GM19452 (cell line): ENCODE results near the gene NDUFB4.
A peak's percentile ranks its signal among the peaks of the same experiment; 100 is the strongest.
"Not testable (repeated sequence)": the region's sequence is repeated elsewhere in the genome, so short reads cannot be mapped to it uniquely, and the experiment has no call there.

Experiments used
- ATAC-seq: cut with Tn5 transposase; IDR thresholded peaks from one replicate; pipeline ENCODE4 v1.9.1; 2021; ENCODE audit not compliant: unreplicated experiment

Gene NDUFB4

DNA sequence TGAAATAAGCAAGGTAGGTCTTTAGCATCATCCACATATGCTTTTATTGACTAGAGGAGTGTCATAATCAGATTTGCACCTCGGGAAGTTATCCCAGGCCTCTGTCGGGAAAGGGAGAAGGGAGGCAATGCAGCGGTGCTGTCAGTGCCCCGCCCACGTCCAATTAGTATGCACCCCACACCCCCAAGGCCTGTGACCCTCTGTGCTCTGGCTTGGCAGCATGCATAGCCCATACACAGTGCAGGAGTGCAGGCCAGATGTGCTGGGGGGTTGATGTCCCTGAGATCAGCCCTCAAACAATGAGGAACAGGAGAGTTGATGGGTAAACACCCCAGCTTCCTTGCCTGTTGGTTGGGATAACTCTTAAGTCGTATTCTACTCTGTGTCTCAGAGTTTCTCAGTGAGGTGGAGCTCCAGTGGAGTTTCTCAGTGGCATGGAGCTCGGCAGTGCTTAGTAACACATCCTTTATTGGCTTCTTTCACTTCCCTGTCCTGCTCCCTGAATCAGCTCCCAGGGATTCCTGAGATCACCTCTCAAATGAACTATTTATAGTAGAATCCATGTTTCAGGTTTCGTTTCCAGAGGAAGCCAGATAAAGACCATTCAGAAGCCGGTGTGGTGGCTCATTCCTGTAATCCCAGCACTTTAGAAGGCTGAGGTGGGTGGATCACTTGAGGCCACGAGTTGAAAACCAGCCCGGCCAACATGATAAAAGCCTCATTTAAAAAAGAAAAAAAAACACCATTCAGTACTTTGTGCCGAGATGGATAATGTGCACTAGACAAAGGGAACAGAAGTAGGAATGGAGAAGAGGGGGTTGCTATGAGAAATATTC is 26.7 kb upstream of the NDUFB4 start:
- no peak for ATAC-seq

DNA sequence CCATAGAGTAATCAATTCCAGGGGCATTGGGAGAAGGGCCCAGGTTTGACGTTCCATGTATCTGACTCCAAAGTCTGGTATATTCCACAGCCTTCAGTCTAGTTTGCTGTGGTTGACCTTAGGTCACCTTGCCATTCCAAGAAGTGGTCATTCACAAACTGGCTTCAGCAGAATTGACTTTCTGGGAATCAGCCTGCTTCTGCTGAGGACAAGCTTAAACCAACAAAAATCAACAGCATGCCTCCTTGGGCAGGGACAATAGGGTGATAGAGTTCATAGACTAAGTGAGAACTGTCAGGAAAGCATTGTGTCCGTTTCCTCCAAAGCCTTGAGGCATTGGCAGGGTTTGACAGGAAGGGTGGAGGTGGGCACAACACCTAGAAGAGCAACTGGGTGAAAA is 24.1 kb upstream of the NDUFB4 start:
- ATAC-seq = no peak

DNA sequence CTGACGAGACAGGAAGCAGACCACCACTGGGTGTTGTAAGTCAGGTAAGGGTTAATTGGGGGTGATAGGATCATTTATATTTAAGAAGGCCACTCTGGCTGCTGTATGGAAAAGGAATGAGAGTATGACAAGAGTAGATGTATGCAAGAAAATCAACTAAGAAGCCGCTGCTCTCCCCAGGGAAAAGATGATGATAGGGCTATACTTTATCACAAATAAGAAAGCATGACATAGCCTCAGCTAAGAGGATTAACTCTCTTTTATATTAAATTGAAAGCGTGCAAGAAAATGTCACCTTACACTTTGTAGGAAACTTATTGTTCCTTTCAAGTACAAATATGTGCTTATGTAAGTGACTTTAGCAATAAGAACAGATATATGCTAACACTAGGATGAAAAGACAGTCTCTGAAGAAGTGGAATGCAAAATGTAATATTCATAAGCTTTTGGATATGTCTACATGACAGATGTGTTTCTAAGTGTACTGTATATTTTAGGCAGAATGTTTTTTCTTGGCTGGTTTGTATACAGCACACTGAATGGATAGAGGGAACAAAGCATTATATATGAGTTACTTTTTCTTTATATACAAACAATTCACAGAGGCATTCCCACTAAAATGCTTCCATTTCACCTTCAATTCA is 8.7 kb upstream of the NDUFB4 start:
- no peak for ATAC-seq

DNA sequence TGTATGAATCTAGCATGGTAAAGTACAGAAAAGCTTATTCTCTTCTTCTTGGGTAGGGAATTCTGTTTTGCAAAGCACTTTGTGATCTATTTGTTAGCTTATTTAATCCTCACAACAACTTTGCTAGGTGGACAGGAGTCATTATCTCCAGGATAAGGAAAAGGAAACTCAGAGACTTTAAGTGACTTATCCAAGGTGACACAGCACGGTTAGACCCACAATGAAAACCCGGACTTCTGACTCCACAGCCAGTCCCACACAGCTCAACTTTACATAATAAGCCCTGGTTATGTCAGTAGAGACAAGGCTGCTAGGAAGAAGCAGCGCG is 384 bp upstream of the NDUFB4 start:
- ATAC-seq = no peak

DNA sequence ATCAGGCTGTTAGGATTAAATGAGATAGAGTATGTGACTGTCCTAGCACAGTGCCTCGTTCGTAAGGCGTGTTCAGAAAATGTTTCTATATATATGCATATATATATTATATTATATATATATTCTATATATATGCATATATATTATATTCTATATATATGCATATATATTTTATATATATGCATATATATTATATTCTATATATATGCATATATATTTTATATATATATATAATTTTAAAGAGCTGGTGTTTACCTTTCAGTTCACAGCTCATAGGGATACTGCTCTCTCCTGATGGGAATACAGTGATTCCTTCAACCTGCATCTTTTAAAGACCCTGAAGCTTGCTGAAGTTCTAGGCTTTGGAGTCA is 702 bp downstream of the NDUFB4 start:
- no peak for ATAC-seq

DNA sequence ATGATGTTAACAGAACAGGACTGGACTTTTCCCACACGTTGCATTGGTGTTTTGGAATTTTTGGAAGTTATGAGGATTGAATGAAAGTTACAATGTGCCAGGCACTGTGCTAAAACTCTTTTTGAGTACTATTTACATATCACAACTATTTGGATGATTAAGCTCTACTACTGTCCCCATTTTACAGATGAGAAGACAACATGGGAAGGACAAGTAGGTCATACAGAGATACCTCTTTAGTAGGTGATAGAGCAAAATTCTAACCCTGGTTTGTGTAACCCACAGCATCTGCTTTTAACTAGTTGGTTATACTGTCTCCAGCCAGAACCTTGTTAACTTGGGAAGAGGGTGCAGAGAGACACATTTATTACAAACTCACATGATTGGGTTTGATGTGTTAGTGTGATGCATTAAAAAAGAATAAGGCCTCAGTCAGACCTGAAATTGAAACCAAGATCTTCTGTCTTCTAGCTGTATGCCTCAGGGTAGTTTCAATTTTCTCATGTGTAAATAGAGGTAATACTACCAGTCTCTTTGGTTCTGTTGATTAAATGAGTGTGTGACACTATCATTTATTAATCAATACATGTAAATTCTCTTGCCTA is 1.4 kb downstream of the NDUFB4 start:
- peak; percentile 34 for ATAC-seq

DNA sequence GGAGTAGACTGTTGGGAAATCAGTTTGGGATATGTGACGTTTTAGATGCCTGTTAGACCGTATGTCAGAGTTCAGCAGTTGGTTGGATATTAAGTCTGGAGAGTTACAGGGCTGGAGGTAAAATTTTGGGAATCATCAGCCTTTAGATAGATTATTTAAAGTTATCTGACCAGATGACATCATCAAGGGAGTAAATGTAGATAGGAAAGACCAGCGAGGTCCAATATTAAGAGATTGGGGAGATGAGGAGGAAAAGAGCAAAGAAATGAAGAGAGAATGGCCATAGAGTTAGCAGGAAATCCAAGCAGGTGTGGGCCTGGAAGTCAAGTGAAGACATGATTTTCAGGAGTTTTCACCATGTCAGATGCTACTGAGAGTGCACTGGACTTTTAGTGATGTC is 3.1 kb downstream of the NDUFB4 start:
- no peak for ATAC-seq

DNA sequence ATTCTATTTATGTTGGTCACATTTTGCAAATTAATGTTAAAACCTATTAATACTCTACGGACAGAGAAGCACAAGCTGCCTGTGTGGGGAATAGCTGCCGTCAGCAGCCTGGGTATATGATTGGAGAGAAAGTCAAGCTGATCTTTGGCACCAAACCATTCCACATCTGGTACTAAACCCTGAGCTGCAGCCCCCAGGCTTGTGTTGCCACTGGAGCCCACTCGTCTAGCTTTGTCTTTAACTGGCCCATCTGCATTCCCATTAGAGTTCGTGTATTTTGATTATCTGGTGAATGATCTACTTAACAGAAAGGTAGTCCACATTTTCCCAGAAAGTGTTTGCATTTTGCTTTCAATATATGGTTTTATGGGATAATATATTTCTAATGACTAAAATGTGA is 5.4 kb downstream of the NDUFB4 start:
- no peak for ATAC-seq

DNA sequence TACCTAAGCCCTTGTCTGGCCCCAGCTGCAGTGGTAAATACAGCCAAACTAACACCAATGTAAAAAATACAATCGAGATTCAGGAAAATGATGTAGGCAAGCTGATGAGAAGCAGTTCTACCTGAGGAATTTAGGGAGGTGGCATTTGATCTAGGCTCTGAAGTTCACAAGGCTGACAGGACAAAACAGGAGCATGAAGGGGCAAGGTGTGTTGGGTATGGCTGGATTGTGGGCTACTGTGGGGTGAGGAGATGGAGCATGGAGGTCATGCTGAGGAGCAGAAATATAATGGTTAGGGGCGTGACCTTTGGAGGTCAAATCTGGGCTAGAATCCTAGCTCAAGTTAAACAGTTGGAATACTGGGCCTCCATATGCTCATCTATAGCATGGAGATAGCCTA is 6.5 kb downstream of the NDUFB4 start:
- ATAC-seq = no peak

DNA sequence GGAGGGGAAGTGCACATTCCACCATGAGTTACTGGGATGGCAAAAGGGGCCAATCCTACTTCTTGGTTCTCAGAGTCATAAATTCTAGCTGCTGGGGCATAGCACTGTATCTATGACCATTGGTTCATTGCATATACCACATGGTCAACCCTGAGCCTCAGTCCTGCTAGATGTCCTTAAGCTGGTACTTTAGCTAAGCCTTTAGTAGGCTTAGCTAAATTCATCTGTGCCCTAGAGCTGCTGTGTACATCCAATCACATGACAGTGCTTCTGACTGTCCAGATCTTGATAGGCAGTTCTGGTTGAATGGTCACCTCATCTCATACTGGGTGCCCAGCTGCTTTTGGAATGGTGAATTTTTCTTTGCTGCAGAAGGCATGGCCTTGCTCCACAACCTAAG is 8.2 kb downstream of the NDUFB4 start:
- no peak for ATAC-seq

DNA sequence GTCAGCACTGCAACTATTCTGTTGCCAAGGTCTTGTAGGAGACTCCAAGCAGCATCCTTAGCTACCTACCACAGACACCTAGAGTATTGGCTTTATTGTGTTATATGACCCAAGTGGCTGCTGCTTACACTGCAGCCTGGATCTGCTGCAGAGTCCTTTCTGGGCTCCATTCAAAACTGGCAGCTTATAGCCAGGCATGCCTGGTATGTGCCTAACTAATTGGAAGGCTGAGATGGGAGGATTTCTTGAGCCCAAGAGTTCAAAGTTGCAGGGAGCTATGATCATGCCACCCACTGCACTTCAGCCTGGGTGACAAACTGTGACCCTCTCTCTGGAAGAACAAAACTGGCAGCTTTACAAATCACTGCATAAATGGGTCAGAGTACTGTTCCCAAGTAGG is 8.6 kb downstream of the NDUFB4 start:
- no peak for ATAC-seq

DNA sequence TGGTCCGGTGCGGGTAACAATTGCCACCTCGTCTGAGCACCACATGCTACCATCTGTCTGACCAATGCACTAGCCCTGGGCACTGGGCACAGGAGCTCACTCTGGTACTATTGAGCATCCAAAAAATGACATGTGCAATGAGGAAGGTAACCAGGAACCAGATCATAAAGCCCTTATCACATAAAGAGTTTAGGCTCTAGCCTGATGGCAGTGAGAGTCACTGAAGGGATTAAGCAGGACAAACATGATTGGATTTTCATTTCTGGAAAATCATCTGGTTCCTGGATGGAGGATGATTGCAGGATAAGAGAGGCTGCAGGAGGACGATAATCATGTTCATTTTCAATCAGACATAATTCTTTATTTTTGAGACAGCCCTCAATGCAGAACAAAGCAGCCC is 12.4 kb downstream of the NDUFB4 start:
- no peak for ATAC-seq

DNA sequence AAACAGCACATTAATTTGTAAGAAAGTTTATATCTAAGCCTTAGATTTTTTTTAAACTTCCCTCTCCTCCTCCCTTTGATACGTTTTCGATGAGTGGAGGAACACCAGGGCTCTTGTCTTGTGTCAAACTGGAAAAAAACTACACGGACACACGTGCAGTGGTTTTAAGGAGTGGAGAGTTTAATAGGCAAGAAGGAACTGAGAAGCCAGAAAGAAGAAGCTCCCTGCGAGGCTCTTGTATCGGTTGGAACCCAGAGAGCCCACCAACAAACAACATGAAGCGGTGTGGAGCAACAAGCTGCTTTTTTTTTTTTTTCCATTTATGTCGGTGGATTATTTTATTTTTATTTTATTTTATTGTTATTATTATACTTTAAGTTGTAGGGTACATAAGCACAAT is 18.6 kb downstream of the NDUFB4 start:
- no peak for ATAC-seq

DNA sequence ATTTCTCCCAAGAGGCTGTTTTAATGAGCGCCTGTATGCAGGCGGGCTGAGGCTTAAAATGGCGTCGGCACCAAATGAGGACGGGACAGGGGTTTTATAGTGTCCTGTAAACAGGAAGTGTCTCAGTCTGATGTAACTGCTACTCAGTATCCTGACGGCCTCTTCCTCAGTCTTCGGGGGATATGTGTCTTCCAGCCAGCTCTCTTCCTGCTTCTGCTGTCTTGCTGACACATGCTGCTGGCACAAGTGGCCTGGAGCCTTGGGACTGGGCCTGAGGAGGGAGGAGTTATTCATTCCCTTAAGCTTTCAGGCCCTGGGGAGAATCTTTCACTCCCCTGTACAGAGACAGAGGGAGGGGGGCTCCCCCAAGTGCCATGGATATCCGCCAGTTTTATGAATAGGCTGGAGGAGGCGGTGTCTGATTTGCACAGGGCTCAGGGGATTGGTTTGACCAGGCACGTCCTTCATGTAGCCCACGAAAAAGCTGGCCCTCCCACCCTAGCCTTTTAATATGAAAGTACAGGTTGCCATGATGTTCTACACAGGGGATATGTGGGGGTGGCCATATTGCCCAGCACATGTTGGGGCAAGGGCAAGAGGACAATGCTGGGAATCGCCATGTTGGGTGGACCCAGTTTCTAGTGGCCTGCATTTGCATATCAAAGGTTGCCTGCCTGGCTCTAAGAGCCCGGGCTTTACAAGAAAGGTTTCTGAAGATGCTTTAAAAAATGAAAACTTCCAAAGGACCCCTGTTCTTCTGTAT is 19.9 kb downstream of the NDUFB4 start:
- ATAC-seq = no peak

DNA sequence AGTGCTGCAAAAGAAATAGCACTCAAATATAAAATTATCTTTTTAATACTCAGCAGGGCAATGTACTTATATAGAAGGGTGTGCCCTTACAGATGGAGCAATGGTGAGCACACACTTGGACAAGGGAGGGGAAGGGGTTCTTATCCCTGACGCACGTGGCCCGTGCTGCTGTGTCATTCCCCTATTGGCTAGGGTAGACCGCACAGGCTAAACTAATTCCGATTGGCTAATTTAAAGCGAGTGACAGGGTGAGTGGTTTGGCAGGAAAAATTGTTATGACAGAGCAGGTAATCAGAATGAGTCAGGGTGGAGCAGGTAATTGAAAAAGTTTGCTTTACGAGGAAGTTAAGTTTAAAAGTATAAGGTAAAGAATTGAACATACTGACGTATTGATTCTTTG is 20.6 kb downstream of the NDUFB4 start:
- not testable (repeated sequence) for ATAC-seq

DNA sequence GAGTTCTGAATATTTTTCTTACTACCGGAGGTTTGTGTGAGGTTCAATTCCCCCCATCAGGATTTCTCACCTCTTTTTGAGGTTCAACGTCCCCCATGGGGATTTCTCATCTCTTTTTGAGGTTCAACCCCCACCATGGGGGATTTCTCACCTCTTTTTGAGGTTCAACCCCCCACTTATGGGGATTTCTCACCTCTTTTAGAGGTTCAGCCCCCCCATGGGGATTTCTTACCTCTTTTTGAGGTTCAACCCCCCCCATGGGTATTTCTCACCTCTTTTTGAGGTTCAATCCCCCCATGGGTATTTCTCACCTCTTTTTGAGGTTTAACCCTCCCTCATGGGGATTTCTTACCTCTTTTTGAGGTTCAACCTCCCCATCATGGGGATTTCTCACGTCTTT is 26.3 kb downstream of the NDUFB4 start:
- ATAC-seq = no peak

DNA sequence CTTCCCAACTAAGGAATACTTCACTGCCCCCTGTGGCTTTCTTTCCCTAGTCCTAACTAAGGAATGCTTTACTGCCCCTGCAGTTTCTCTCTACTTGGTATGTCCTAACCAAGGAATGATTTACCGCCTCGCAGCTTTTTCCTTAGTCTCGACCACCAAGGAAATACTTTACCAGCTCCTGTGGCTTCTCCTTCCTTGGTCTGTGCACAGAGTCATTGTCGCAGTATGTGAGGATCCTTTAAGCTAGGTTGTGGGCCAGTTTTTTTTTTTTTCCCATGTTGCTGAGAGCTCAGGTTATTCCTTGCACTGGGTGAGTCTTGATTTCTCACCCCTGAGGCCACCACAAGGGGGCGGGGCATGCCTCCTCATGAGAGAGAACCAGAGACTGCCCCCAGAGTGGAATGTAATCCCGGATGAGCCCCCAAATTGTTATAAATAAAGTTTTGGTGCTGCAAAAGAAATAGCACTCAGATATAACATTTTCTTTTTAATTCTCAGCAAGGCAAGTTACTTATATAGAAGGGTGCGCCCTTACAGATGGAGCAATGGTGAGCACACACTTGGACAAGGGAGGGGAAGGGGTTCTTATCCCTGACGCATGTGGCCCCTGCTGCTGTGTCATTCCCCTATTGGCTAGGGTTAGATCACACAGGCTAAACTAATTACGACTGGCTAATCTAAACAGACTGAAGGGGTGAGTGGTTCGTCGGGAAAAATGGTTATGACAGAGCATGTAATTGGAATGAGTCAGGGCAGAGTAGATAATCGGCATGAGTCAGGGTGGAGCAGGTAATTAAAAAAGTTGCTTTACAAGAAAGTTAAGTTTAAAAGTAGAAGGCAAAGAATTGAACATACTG is 27.0 kb downstream of the NDUFB4 start:
- no peak for ATAC-seq

DNA sequence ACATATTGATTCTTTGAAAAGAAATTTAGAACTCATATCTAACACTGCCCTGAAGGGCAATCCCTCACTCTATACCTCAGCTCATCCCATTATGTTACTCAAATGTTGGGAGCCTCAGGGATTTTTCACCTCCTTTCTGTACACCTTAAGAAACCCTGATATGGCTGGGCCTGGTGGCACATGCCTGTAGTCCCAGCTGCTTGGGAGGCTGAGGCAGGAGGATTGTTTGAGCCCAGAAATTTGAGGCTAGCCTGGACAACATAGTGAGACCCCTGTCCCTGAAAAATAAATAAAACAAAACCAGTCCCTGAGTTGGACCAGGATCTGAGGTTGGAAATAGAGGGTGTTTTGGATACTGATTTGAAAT is 27.6 kb downstream of the NDUFB4 start:
- ATAC-seq = no peak

DNA sequence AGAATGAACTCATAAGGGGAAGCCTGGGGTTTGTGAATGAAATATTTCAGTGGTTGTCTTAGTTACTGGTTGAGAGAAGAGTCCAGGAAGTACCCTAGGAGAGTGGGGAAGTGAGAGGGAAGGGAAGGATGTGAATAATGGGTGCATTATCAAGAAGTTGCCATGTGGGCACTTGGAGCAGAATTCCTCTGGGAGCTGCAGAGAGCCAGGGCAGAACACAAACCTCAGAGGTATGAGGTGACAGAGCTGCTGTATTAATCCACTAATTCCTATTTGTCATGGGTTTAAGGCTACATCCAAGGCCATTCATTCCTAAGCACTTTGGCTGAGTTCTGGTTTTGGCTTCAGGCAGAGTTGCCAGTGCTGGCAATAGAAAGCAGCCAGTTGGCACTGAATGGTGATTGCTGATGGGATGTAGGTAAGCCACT is 29.0 kb downstream of the NDUFB4 start:
- no peak for ATAC-seq

DNA sequence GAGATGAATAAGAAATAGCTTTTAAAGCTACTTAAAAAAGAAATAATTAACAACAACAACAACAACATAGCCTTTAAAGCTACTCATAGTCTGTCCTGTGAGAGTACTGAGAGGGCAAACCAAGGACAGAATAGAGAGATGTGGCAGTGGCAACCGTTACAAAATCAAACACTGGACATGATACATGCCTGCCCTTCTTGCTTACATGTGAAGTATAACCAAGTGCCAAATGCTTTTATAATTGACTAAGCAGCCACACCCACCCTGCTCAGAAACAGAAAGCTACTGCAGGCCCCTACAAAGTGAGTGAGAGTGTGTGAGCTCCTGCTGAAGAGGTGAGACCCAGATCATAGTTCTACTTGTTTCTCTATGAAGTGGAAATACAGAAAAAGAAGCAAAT is 38.4 kb downstream of the NDUFB4 start:
- ATAC-seq = no peak
